ENCODE measurements around the gene COL4A6. TPM values are rescaled to one million over a fixed set of nuclear protein-coding genes. Genes with fewer than 3 reads are reported as not detected.
A peak's percentile ranks its signal among the peaks of the same experiment; 100 is the strongest.

COL4A6 gene
- total and polyA plus RNA-seq, 2 experiments from 2014 or later, result 0.11 TPM; not detected in 1

GRCh38 chrX:108134724-108135123 lies 303.5 kb downstream of the COL4A6 start:
- no peaks in the 10 kb centered on the region for H3K9me2 ChIP-seq (ENCODE audit: insufficient read depth)
- in situ Hi-C loops (cut with MboI), result no loop called here
- 100% methylated on average over 1 of the region's 1 CpG for WGBS, 2 experiments (ENCODE audit: low coverage in 1 of 2, low lambda C conversion rate in 2 of 2, missing lambda C conversion rate in 2 of 2)

GRCh38 chrX:108132876-108133275 lies 305.3 kb downstream of the COL4A6 start:
- no peaks in the 10 kb centered on the region for H3F3A ChIP-seq (ENCODE audit: insufficient read depth)
- H3K27me3 ChIP-seq (replicated peaks; ENCODE audit: insufficient read depth), result no peaks in the 10 kb centered on the region
- H3K4me3 ChIP-seq, result no peak overlapping the region
- no peak overlapping the region for H3K27ac ChIP-seq
- no peaks in the 10 kb centered on the region for H3K9me3 ChIP-seq (ENCODE audit: low read depth)
- H4K20me1 ChIP-seq (ENCODE audit: insufficient read depth), result no peaks in the 10 kb centered on the region
- H3K9ac ChIP-seq, result no peak overlapping the region
- no peak overlapping the region for H2AFZ ChIP-seq
- TF ChIP-seq EZH2 (IDR thresholded peaks at IDR 0.05; ENCODE audit: insufficient read depth, poor library complexity, severe bottlenecking) (no peak), EZH2phosphoT487 (IDR thresholded peaks at IDR 0.05; ENCODE audit: insufficient read depth, low read depth) (no peak)
- H3K36me3 ChIP-seq (ENCODE audit: low read depth), result no peaks in the 10 kb centered on the region
- in situ Hi-C loops (cut with MboI), result no loop called here
- 68 to 70% methylated on average over 2 of the region's 2 CpGs for WGBS, 2 experiments (ENCODE audit: low coverage in 1 of 2, low lambda C conversion rate in 2 of 2, missing lambda C conversion rate in 2 of 2)
- no peaks in the 10 kb centered on the region for H3K9me2 ChIP-seq (ENCODE audit: insufficient read depth)
- no peak for DNase-seq
- no peaks in the 10 kb centered on the region for H3K79me2 ChIP-seq (ENCODE audit: insufficient read depth)
- no peaks in the 10 kb centered on the region for H3K4me1 ChIP-seq (ENCODE audit: insufficient read depth)
- no peak overlapping the region for H3K4me2 ChIP-seq (ENCODE audit: unreplicated experiment)

More at GRCh38 chrX:108134724-108135123, 303.5 kb downstream of the COL4A6 start:
- Histone ChIP-seq H3F3A (ENCODE audit: insufficient read depth) (no peaks in the 10 kb centered on the region), H4K20me1 (ENCODE audit: insufficient read depth) (no peaks in the 10 kb centered on the region), H3K4me3 (no peak overlapping the region), H3K4me2 (ENCODE audit: unreplicated experiment) (no peak overlapping the region), H3K27ac (no peak overlapping the region), H3K9ac (no peak overlapping the region), H2AFZ (no peak overlapping the region), H3K9me3 (ENCODE audit: low read depth) (no peaks in the 10 kb centered on the region), H3K27me3 (replicated peaks; ENCODE audit: insufficient read depth) (no peaks in the 10 kb centered on the region), H3K36me3 (ENCODE audit: low read depth) (no peaks in the 10 kb centered on the region), H3K79me2 (ENCODE audit: insufficient read depth) (no peaks in the 10 kb centered on the region), H3K4me1 (ENCODE audit: insufficient read depth) (no peaks in the 10 kb centered on the region)
- TF ChIP-seq EZH2phosphoT487 (IDR thresholded peaks at IDR 0.05; ENCODE audit: insufficient read depth, low read depth), result no peak
- no peak for TF ChIP-seq EZH2 (IDR thresholded peaks at IDR 0.05; ENCODE audit: insufficient read depth, poor library complexity, severe bottlenecking)
- DNase-seq, result no peak

DNA sequence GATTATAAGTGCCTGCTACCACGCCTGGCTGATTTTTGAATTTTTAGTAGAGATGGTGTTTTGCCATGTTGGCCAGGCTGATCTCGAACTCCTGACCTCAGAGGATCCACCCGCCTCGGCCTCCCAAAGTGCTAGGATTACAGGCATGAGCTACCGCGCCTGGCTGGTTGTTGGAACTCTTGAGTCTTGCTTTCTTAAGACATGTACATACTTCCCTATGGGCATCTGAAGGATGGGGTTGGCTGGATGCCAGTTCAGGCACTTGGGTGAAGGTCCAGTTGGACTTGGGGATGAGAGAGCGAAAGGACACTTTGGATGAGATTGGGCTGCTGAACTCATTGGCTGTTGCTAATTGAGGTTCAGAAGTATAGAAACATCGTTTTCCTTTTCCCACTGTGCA lies 306.2 kb downstream of the COL4A6 start:
- WGBS, 2 experiments (ENCODE audit: low coverage in 1 of 2, low lambda C conversion rate in 2 of 2, missing lambda C conversion rate in 2 of 2), result 94 to 99% methylated on average over 6 to 8 of the region's 8 CpGs
- Histone ChIP-seq H3K4me3 (no peak overlapping the region), H3K4me2 (ENCODE audit: unreplicated experiment) (no peak overlapping the region), H3K9me3 (ENCODE audit: low read depth) (no peaks in the 10 kb centered on the region), H3K79me2 (ENCODE audit: insufficient read depth) (no peaks in the 10 kb centered on the region), H3F3A (ENCODE audit: insufficient read depth) (no peaks in the 10 kb centered on the region), H3K36me3 (ENCODE audit: low read depth) (no peaks in the 10 kb centered on the region), H3K27ac (no peak overlapping the region), H3K9me2 (ENCODE audit: insufficient read depth) (no peaks in the 10 kb centered on the region), H3K27me3 (replicated peaks; ENCODE audit: insufficient read depth) (no peaks in the 10 kb centered on the region), H4K20me1 (ENCODE audit: insufficient read depth) (no peaks in the 10 kb centered on the region), H3K4me1 (ENCODE audit: insufficient read depth) (no peaks in the 10 kb centered on the region), H3K9ac (no peak overlapping the region), H2AFZ (no peak overlapping the region)
- TF ChIP-seq EZH2 (IDR thresholded peaks at IDR 0.05; ENCODE audit: insufficient read depth, poor library complexity, severe bottlenecking), result no peak
- TF ChIP-seq EZH2phosphoT487 (IDR thresholded peaks at IDR 0.05; ENCODE audit: insufficient read depth, low read depth), result no peak
- DNase-seq, result no peak
- in situ Hi-C loops (cut with MboI), result no loop called here

GRCh38 chrX:108131471-108131870 lies 306.8 kb downstream of the COL4A6 start:
- TF ChIP-seq EZH2 (IDR thresholded peaks at IDR 0.05; ENCODE audit: insufficient read depth, poor library complexity, severe bottlenecking) (no peak), EZH2phosphoT487 (IDR thresholded peaks at IDR 0.05; ENCODE audit: insufficient read depth, low read depth) (no peak)
- Histone ChIP-seq H3K36me3 (ENCODE audit: low read depth) (no peaks in the 10 kb centered on the region), H3K4me2 (ENCODE audit: unreplicated experiment) (no peak overlapping the region), H3F3A (ENCODE audit: insufficient read depth) (no peaks in the 10 kb centered on the region), H2AFZ (no peak overlapping the region), H3K9me3 (ENCODE audit: low read depth) (no peaks in the 10 kb centered on the region), H3K4me1 (ENCODE audit: insufficient read depth) (no peaks in the 10 kb centered on the region), H3K9ac (no peak overlapping the region), H3K9me2 (ENCODE audit: insufficient read depth) (no peaks in the 10 kb centered on the region), H4K20me1 (ENCODE audit: insufficient read depth) (no peaks in the 10 kb centered on the region), H3K27ac (no peak overlapping the region), H3K27me3 (replicated peaks; ENCODE audit: insufficient read depth) (no peaks in the 10 kb centered on the region), H3K79me2 (ENCODE audit: insufficient read depth) (no peaks in the 10 kb centered on the region), H3K4me3 (no peak overlapping the region)
- 49 to 55% methylated on average over 2 of the region's 2 CpGs for WGBS, 2 experiments (ENCODE audit: low coverage in 1 of 2, low lambda C conversion rate in 2 of 2, missing lambda C conversion rate in 2 of 2)
- in situ Hi-C loops (cut with MboI), result no loop called here
- peak; percentile 1 for DNase-seq

DNA sequence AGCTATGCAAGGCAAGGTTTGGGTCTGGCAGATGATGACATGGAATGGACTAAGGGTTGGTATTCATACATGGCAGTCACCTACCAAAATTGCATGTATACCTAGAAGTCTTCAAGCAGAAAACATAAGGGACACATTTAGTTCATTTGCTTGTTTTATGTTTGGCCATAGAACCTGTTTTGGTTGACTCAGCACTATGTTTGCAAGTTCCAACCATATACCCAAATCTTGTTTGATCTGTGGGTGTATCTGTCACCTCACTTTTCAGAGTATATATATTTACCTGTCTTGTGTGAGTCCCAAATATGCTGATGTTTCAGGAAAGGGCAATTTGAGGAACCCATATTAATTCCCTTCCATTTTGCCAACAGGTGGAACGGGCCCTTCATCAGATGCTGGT lies 307.3 kb downstream of the COL4A6 start:
- Histone ChIP-seq H3K27ac (no peak overlapping the region), H3K9me2 (ENCODE audit: insufficient read depth) (no peaks in the 10 kb centered on the region), H3K27me3 (replicated peaks; ENCODE audit: insufficient read depth) (no peaks in the 10 kb centered on the region), H3K4me3 (no peak overlapping the region), H3K79me2 (ENCODE audit: insufficient read depth) (no peaks in the 10 kb centered on the region), H3F3A (ENCODE audit: insufficient read depth) (no peaks in the 10 kb centered on the region), H3K9ac (no peak overlapping the region), H3K36me3 (ENCODE audit: low read depth) (no peaks in the 10 kb centered on the region), H2AFZ (no peak overlapping the region), H3K4me2 (ENCODE audit: unreplicated experiment) (no peak overlapping the region), H4K20me1 (ENCODE audit: insufficient read depth) (no peaks in the 10 kb centered on the region), H3K9me3 (ENCODE audit: low read depth) (no peaks in the 10 kb centered on the region), H3K4me1 (ENCODE audit: insufficient read depth) (no peaks in the 10 kb centered on the region)
- WGBS, 2 experiments (ENCODE audit: low coverage in 1 of 2, low lambda C conversion rate in 2 of 2, missing lambda C conversion rate in 2 of 2), result 100% methylated on average over 1 of the region's 1 CpG
- in situ Hi-C loops (cut with MboI), result no loop called here
- no peak for TF ChIP-seq EZH2 (IDR thresholded peaks at IDR 0.05; ENCODE audit: insufficient read depth, poor library complexity, severe bottlenecking)
- no peak for TF ChIP-seq EZH2phosphoT487 (IDR thresholded peaks at IDR 0.05; ENCODE audit: insufficient read depth, low read depth)
- DNase-seq, result no peak
